Right lobe of liver (tissue), 4 donors: ENCODE measurements around the gene CPNE1.

ENCODE experiments used
- CTCF ChIP-seq, 4 donors: fragments of 200-600 bp in 3 of 4; fragments of 450-650 bp in 1 of 4; IDR thresholded peaks; one replicate each; pipeline versions ENCODE4 v1.5.1 to v1.8.0; 2016 to 2022; ENCODE audit warnings: antibody characterized with exemption in 4 of 4, mild to moderate bottlenecking in 2 of 4
- POLR2A ChIP-seq: fragments of 450-650 bp; IDR thresholded peaks from one replicate; pipeline ENCODE4 v1.6.1; 2017; ENCODE audit warnings: antibody characterized with exemption, mild to moderate bottlenecking
- donor health status: DM: no; HTN: no; CAD: no.
- donor health status: DM: no; HTN: no; CAD: no.
- donor health status: DM: no; HTN: yes; CAD: no.

GRCh38 chr20:35598476-35598875 is 66.2 kb downstream of the CPNE1 start:
- TF ChIP-seq POLR2A (no peak), CTCF (IDR thresholded peaks at IDR 0.05) (no peak)
